Fibroblast of lung (primary cell): ENCODE data around the gene ELL.

Source experiments
- EZH2 ChIP-seq: IDR thresholded peaks from 2 replicates; pipeline ENCODE4 v1.5.1; 2012; ENCODE audit warnings: low read length, control low read depth, mild to moderate bottlenecking; ENCODE audit errors: missing control alignments
- TF ChIP-seq, protein P1 (sequence below), 2 donors: IDR thresholded peaks in 1 of 2; conservative IDR thresholded peaks in 1 of 2; 1 replicate in 1 of 2; 2 replicates in 1 of 2; pipeline ENCODE4 v1.5.1; 2011 to 2012; ENCODE audit warnings: low read length in 2 of 2, control low read depth in 1 of 2, inconsistent platforms in 1 of 2, low read depth in 1 of 2, mild to moderate bottlenecking in 1 of 2

- TF ChIP-seq, protein P1, sequence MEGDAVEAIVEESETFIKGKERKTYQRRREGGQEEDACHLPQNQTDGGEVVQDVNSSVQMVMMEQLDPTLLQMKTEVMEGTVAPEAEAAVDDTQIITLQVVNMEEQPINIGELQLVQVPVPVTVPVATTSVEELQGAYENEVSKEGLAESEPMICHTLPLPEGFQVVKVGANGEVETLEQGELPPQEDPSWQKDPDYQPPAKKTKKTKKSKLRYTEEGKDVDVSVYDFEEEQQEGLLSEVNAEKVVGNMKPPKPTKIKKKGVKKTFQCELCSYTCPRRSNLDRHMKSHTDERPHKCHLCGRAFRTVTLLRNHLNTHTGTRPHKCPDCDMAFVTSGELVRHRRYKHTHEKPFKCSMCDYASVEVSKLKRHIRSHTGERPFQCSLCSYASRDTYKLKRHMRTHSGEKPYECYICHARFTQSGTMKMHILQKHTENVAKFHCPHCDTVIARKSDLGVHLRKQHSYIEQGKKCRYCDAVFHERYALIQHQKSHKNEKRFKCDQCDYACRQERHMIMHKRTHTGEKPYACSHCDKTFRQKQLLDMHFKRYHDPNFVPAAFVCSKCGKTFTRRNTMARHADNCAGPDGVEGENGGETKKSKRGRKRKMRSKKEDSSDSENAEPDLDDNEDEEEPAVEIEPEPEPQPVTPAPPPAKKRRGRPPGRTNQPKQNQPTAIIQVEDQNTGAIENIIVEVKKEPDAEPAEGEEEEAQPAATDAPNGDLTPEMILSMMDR (conservative IDR thresholded peaks at IDR 0.05 in 1 of 2, IDR thresholded peaks at IDR 0.05 in 1 of 2; ENCODE audit: low read depth in 1 of 2, low read length in 2 of 2), result no peak
- TF ChIP-seq EZH2, result no peak
Measured at GRCh38 chr19:18477042-18477779, 44.7 kb downstream of the ELL start.
